IMR-90 (cell line): Measurements from ENCODE around the gene CARNS1. TPM values are rescaled to one million over a fixed set of nuclear protein-coding genes. Genes with fewer than 3 reads are reported as not detected.

ENCODE experiments used
- ATAC-seq: fragments of 200-7000 bp; cut with Tn5 transposase; 2 replicates; pipeline ENCODE4 v1.9.1; 2020; ENCODE audit warnings: low read depth, mild to moderate bottlenecking, moderate library complexity
- BruUV-seq: library from RNA; stranded (reverse); fragments of 400-500 nt; replicated peaks from 2 replicates; lab custom pipeline; 2021; lab: Mats Ljungman, UMichigan
- CTCF ChIA-PET: fragments of 300-600 bp; formaldehyde crosslinking; extraction: SDS; loops from one replicate; lab custom pipeline; 2021; ENCODE audit warnings: antibody characterized with exemption; lab: Yijun Ruan, JAX
- POLR2A ChIA-PET: fragments of 300-600 bp; sonication (Branson Sonifier 250); formaldehyde crosslinking; loops from one replicate; lab custom pipeline; 2022; ENCODE audit warnings: antibody characterized with exemption; ENCODE audit not compliant: unreplicated experiment; lab: Charles Lee
- DNase-seq: peaks from one replicate; pipeline ENCODE4 v3.0.0; 2013
- H2AFZ ChIP-seq: replicated peaks from 2 replicates; pipeline ENCODE3; 2013; ENCODE audit warnings: low read length, mild to moderate bottlenecking; ENCODE audit not compliant: poor library complexity
- H2AK5ac ChIP-seq: 2 replicates; pipeline ENCODE4 v1.6.1; 2013; ENCODE audit warnings: low read depth, low read length, inconsistent platforms
- H2AK9ac ChIP-seq: replicated peaks from 2 replicates; pipeline ENCODE3; 2013; ENCODE audit warnings: mild to moderate bottlenecking, low read depth, low read length, moderate library complexity; ENCODE audit not compliant: poor library complexity
- H2BK120ac ChIP-seq: 2 replicates; pipeline ENCODE4 v1.6.1; 2013; ENCODE audit warnings: low read depth, low read length, inconsistent platforms
- H2BK15ac ChIP-seq: 3 replicates; pipeline ENCODE4 v1.6.1; 2013; ENCODE audit warnings: low read depth, low read length, inconsistent platforms
- H2BK20ac ChIP-seq: 2 replicates; pipeline ENCODE4 v1.6.1; 2013; ENCODE audit warnings: low read depth, mild to moderate bottlenecking, inconsistent platforms, low read length, moderate library complexity
- H2BK5ac ChIP-seq: 2 replicates; pipeline ENCODE4 v1.6.1; 2013; ENCODE audit warnings: mild to moderate bottlenecking, low read depth, low read length, inconsistent platforms; ENCODE audit not compliant: poor library complexity, severe bottlenecking
- H3K14ac ChIP-seq: replicated peaks from 2 replicates; pipeline ENCODE4 v1.6.1; 2013; ENCODE audit warnings: low read depth, low read length, inconsistent platforms
- H3K18ac ChIP-seq: 2 replicates; pipeline ENCODE4 v1.6.1; 2013; ENCODE audit warnings: low read depth, low read length, control low read depth
- H3K23ac ChIP-seq: 2 replicates; pipeline ENCODE4 v1.6.1; 2013; ENCODE audit warnings: low read depth, low read length, inconsistent platforms
- H3K27ac ChIP-seq: 2 replicates; pipeline ENCODE4 v1.5.1; 2013; ENCODE audit warnings: mild to moderate bottlenecking, control low read depth, low read length; ENCODE audit not compliant: insufficient read depth
- H3K27me3 ChIP-seq: 2 replicates; pipeline ENCODE4 v1.6.1; 2013; ENCODE audit warnings: low read length; ENCODE audit not compliant: control insufficient read depth, insufficient read depth
- H3K36me3 ChIP-seq: 2 replicates; pipeline ENCODE4 v1.6.1; 2013; ENCODE audit warnings: low read length, mixed read lengths; ENCODE audit not compliant: control insufficient read depth, insufficient read depth
- H3K4ac ChIP-seq: 2 replicates; pipeline ENCODE4 v1.6.1; 2013; ENCODE audit warnings: low read depth, low read length, inconsistent platforms
- H3K4me1 ChIP-seq: 2 replicates; pipeline ENCODE4 v1.6.1; 2013; ENCODE audit warnings: low read length, mixed read lengths; ENCODE audit not compliant: control insufficient read depth, insufficient read depth
- H3K4me2 ChIP-seq: 2 replicates; pipeline ENCODE4 v1.6.1; 2013; ENCODE audit warnings: low read depth, mild to moderate bottlenecking, control low read depth, low read length, moderate library complexity
- H3K4me3 ChIP-seq: 2 replicates; pipeline ENCODE4 v1.5.1; 2013; ENCODE audit warnings: low read depth, mild to moderate bottlenecking, control low read depth, low read length, moderate library complexity; ENCODE audit not compliant: insufficient read depth
- H3K56ac ChIP-seq: 2 replicates; pipeline ENCODE4 v1.6.1; 2013; ENCODE audit warnings: low read length, inconsistent platforms; ENCODE audit not compliant: insufficient read depth; ENCODE audit errors: extremely low read depth
- H3K79me1 ChIP-seq, 2 experiments: 2 replicates each; pipeline ENCODE4 v1.6.1; 2013; ENCODE audit warnings: low read length in 2 of 2, inconsistent platforms in 1 of 2, low read depth in 1 of 2
- H3K9ac ChIP-seq: 2 replicates; pipeline ENCODE4 v1.6.1; 2013; ENCODE audit warnings: low read depth, low read length, control low read depth
- H3K9me1 ChIP-seq: 2 replicates; pipeline ENCODE4 v1.6.1; 2013; ENCODE audit warnings: low read length, inconsistent platforms; ENCODE audit not compliant: insufficient read depth
- H3K9me3 ChIP-seq: 2 replicates; pipeline ENCODE4 v1.6.1; 2013; ENCODE audit warnings: low read length; ENCODE audit not compliant: control insufficient read depth, insufficient read depth
- H4K20me1 ChIP-seq: 2 replicates; pipeline ENCODE4 v1.6.1; 2013; ENCODE audit warnings: low read length, inconsistent platforms; ENCODE audit not compliant: insufficient read depth
- H4K5ac ChIP-seq: 2 replicates; pipeline ENCODE4 v1.6.1; 2013; ENCODE audit warnings: mild to moderate bottlenecking, low read depth, low read length, control low read depth
- H4K8ac ChIP-seq, 2 experiments: 2 replicates each; pipeline ENCODE4 v1.6.1; 2013; ENCODE audit warnings: low read depth in 2 of 2, low read length in 2 of 2, control low read depth in 1 of 2, inconsistent platforms in 1 of 2
- H4K91ac ChIP-seq: 2 replicates; pipeline ENCODE4 v1.6.1; 2013; ENCODE audit warnings: low read depth, low read length, inconsistent platforms; ENCODE audit not compliant: insufficient read depth
- BHLHE40 ChIP-seq: fragments of 150-350 bp; IDR thresholded peaks from 2 replicates; pipeline ENCODE4 v1.6.1; 2016; ENCODE audit warnings: mild to moderate bottlenecking, low read depth, low read length
- CEBPB ChIP-seq: IDR thresholded peaks from 2 replicates; pipeline ENCODE4 v1.6.1; 2012; ENCODE audit warnings: low read depth, low read length, improper control_type of control experiment
- FOS ChIP-seq: fragments of 150-350 bp; IDR thresholded peaks from 2 replicates; pipeline ENCODE4 v1.6.1; 2016; ENCODE audit warnings: low read depth, low read length
- MAZ ChIP-seq: IDR thresholded peaks from 2 replicates; pipeline ENCODE4 v1.6.1; 2012; ENCODE audit warnings: low read depth, mild to moderate bottlenecking, low read length, improper control_type of control experiment, moderate library complexity, borderline replicate concordance
- MXI1 ChIP-seq: IDR thresholded peaks from 2 replicates; pipeline ENCODE4 v1.6.1; 2012; ENCODE audit warnings: low read depth, mild to moderate bottlenecking, low read length, moderate library complexity, borderline replicate concordance
- NFE2L2 ChIP-seq: fragments of 150-350 bp; IDR thresholded peaks from 2 replicates; pipeline ENCODE4 v1.6.1; 2016; ENCODE audit warnings: low read depth, mild to moderate bottlenecking, low read length
- POLR2A ChIP-seq: IDR thresholded peaks from 2 replicates; pipeline ENCODE4 v1.6.1; 2012; ENCODE audit warnings: mild to moderate bottlenecking, low read depth, low read length
- RAD21 ChIP-seq: IDR thresholded peaks from 2 replicates; pipeline ENCODE4 v1.6.1; 2012; ENCODE audit warnings: low read length, improper control_type of control experiment
- SMC3 ChIP-seq: fragments of 150-350 bp; IDR thresholded peaks from 2 replicates; pipeline ENCODE4 v1.6.1; 2016; ENCODE audit warnings: low read depth, mild to moderate bottlenecking, antibody characterized with exemption, low read length, moderate library complexity
- WGBS, 2 experiments: methylation state at CpG; one replicate each; pipeline versions ENCODE4 v1.1.5 to v1.1.7; 2013; ENCODE audit warnings: missing lambda C conversion rate in 2 of 2; ENCODE audit not compliant: insufficient read length in 1 of 2; ENCODE audit errors: extremely low coverage in 2 of 2; 5-methylcytosine and 5-hydroxymethylcytosine counted together
- dilution Hi-C: fragments of 300-500 bp; cut with HindIII; formaldehyde crosslinking; loops from one replicate; pipeline ENCODE4 v1.14.3; 2018; ENCODE audit warnings: low sequenced_read_pairs; ENCODE audit not compliant: unreplicated experiment
- in situ Hi-C: fragments of 300-500 bp; cut with MboI; formaldehyde crosslinking; loops from 3 replicates; pipeline ENCODE4 v1.14.3; 2019; ENCODE audit warnings: low sequenced_read_pairs, inconsistent platforms, mixed read lengths
- intact Hi-C: fragments of 100-400 bp; cut with micrococcal nuclease; formaldehyde crosslinking; loops from 2 replicates; pipeline ENCODE4 v1.10.0; 2022
- polyA plus RNA-seq, 3 experiments: library from polyadenylated mRNA; depleted of rRNA; stranded (reverse); fragments of >200 nt; gene quantifications; 2 replicates each; pipeline ENCODE4 v1.2.3, GENCODE V29; 2012; ENCODE audit warnings: low replicate concordance in 1 of 3
- total RNA-seq: library from RNA; depleted of rRNA; stranded (reverse); fragments of >200 nt; gene quantifications from 2 replicates; pipeline ENCODE4 v1.2.3, GENCODE V29; 2012
- TF ChIP-seq, protein P1 (sequence below): conservative IDR thresholded peaks from 2 replicates; pipeline ENCODE4 v1.5.1; 2012; ENCODE audit warnings: mild to moderate bottlenecking, low read depth, low read length, improper control_type of control experiment
- TF ChIP-seq, protein P2 (sequence below): fragments of 150-350 bp; IDR thresholded peaks from 2 replicates; pipeline ENCODE4 v1.6.1; 2017; ENCODE audit warnings: mild to moderate bottlenecking, antibody characterized with exemption, low read length, low read depth
- TF ChIP-seq, protein P3 (sequence below): fragments of 150-350 bp; IDR thresholded peaks from 2 replicates; pipeline ENCODE4 v1.6.1; 2016; ENCODE audit warnings: low read depth, mild to moderate bottlenecking, low read length, moderate library complexity, borderline replicate concordance

The CARNS1 gene
- total and polyA plus RNA-seq, 2 of the 4 experiments (the other 2 are of a cell fraction), result under 0.01 to 0.32 TPM

DNA sequence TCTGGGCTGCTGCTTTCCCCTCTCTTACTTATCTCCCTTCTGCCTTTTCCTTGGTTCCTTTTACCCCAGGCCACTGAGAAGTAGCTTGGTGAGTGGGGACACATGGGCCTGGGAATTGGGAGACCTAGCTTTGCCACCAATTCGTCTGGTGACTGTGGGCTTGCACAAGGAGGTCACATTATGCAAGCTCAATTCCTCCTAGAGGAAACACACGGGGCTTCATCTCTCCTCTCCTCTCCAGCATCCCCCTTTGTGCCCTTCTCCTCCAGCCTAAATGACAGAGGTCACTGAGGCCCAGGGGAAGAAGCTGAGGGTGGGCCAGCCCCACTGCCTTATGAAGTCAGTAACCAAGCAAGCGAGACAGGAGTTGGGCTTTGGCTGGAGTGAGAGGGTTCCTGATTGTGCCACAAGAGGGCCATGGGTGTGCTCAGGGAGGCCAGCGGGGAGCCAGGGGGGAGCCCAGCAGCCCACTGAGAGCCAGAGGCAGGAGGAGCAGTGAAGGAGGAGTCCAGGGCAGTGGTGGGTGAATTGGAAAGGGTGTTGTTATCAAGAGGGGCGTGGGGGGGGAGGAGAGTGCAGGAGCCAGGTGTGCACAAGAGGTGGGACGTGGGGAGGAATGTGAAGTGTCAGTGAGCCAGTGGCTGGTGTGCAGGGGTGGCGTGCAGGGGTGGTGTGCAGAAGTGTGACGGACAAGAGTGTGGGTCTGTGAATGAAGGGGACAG is 44.1 kb upstream of the CARNS1 start:
- H2AK9ac ChIP-seq, result peak overlapping the region; percentile 68
- no peaks in the 10 kb centered on the region for H3K9me3 ChIP-seq
- peak overlapping the region; percentile 92 for H3K4ac ChIP-seq
- peak overlapping the region; percentile 60 for H2AFZ ChIP-seq
- peaks cover 3% of the 10 kb centered on the region; the same call in 1 of the 2 replicates for H3K36me3 ChIP-seq
- ChIA-PET CTCF (interaction anchor here (0.7 to 2.3 kb wide), 6 partner anchors 11 to 25 kb away, joined by 3 to 15 read pairs (median 8); partner anchors contain the start of gene POLD4), POLR2A (no interaction called here)
- intact Hi-C loops (loop anchor here (2.0 kb wide), 1 partner anchor 15 kb away; no protein-coding TSS in a partner anchor), dilution Hi-C loops (no loop called here), in situ Hi-C loops (no loop called here)
- BruUV-seq, result TSS peak; percentile 6
- peak; percentile 52 for DNase-seq
- H4K20me1 ChIP-seq, result peaks cover 52% of the 10 kb centered on the region
- H3K14ac ChIP-seq, result peak overlapping the region; percentile 89
- peaks cover 58% of the 10 kb centered on the region for H3K4me1 ChIP-seq
- peak overlapping the region; percentile 28 for H3K18ac ChIP-seq
- H3K56ac ChIP-seq, result peak overlapping the region; percentile 33; the same call in 1 of the 2 replicates
- peak overlapping the region; percentile 52 for H3K4me3 ChIP-seq
- peaks cover 5 to 56% of the 10 kb centered on the region in 2 experiments; a peak in 3 of 4 replicates for H3K79me1 ChIP-seq
- H3K27me3 ChIP-seq, result no peaks in the 10 kb centered on the region
- TF ChIP-seq NFE2L2, result no peak
- 0 out of 2 replicates have a peak, but pooled peaks have one; percentile 47 for TF ChIP-seq MXI1
- no peak for TF ChIP-seq BHLHE40
- TF ChIP-seq, protein P1, sequence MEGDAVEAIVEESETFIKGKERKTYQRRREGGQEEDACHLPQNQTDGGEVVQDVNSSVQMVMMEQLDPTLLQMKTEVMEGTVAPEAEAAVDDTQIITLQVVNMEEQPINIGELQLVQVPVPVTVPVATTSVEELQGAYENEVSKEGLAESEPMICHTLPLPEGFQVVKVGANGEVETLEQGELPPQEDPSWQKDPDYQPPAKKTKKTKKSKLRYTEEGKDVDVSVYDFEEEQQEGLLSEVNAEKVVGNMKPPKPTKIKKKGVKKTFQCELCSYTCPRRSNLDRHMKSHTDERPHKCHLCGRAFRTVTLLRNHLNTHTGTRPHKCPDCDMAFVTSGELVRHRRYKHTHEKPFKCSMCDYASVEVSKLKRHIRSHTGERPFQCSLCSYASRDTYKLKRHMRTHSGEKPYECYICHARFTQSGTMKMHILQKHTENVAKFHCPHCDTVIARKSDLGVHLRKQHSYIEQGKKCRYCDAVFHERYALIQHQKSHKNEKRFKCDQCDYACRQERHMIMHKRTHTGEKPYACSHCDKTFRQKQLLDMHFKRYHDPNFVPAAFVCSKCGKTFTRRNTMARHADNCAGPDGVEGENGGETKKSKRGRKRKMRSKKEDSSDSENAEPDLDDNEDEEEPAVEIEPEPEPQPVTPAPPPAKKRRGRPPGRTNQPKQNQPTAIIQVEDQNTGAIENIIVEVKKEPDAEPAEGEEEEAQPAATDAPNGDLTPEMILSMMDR, result peak; percentile 58
- no peak for TF ChIP-seq POLR2A
- no peak for TF ChIP-seq CEBPB
- peak; percentile 51 for TF ChIP-seq RAD21
- peak; percentile 59 for TF ChIP-seq SMC3
- TF ChIP-seq, protein P2, sequence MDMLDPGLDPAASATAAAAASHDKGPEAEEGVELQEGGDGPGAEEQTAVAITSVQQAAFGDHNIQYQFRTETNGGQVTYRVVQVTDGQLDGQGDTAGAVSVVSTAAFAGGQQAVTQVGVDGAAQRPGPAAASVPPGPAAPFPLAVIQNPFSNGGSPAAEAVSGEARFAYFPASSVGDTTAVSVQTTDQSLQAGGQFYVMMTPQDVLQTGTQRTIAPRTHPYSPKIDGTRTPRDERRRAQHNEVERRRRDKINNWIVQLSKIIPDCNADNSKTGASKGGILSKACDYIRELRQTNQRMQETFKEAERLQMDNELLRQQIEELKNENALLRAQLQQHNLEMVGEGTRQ, result no peak
- peak; percentile 60; the same call in 1 of the 2 replicates for TF ChIP-seq MAZ
- TF ChIP-seq, protein P3, sequence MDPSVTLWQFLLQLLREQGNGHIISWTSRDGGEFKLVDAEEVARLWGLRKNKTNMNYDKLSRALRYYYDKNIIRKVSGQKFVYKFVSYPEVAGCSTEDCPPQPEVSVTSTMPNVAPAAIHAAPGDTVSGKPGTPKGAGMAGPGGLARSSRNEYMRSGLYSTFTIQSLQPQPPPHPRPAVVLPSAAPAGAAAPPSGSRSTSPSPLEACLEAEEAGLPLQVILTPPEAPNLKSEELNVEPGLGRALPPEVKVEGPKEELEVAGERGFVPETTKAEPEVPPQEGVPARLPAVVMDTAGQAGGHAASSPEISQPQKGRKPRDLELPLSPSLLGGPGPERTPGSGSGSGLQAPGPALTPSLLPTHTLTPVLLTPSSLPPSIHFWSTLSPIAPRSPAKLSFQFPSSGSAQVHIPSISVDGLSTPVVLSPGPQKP, result no peak
- TF ChIP-seq FOS, result no peak
- peak overlapping the region; percentile 83 for H2BK120ac ChIP-seq
- peak overlapping the region; percentile 34 for H3K27ac ChIP-seq
- H4K8ac ChIP-seq, result peak overlapping the region; percentile 24 to 78; a peak in 3 of 4 replicates
- WGBS, 2 experiments, result 23% methylated on average over 5 of the region's 8 CpGs; no CpG with 5 or more reads in 1 of the 2 experiments
- peak overlapping the region; percentile 88 for H4K91ac ChIP-seq
- H3K23ac ChIP-seq, result peak overlapping the region; percentile 99
- H2BK15ac ChIP-seq, result peak overlapping the region; percentile 36; the same call in 1 of the 3 replicates
- H2AK5ac ChIP-seq, result peak overlapping the region; percentile 98
- peaks cover 38% of the 10 kb centered on the region for H3K9me1 ChIP-seq
- peak overlapping the region; percentile 73 for H3K9ac ChIP-seq
- peak overlapping the region; percentile 57; the same call in 1 of the 2 replicates for H2BK20ac ChIP-seq
- peak overlapping the region; percentile 71 for H3K4me2 ChIP-seq
- no peak for ATAC-seq
- peak overlapping the region; percentile 16 for H4K5ac ChIP-seq
- peak overlapping the region; percentile 63 for H2BK5ac ChIP-seq
